ENCODE data around the gene ASS1.

ASS1 gene

DNA sequence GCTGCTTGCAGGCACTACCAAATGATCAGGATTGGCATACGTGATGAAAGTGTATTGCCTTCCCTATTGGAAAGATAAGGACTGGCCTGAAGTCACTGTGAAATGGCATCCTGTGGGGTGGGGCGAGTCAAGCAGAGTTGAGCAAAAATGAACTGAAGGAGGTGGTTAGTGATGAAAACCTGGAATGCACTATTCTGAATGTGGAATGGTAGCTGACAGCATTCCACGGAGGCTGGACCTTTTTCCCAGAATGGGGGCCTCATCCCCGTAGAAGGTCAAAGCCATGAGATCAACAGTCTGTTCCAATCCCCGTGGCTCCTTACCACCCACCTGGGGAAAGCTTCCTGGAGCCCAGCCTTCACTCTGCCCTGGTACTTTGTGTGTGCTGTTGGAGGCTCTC is 37.7 kb downstream of the ASS1 start:
- Histone ChIP-seq H3K9me3 (ENCODE audit: control insufficient read depth, low read length) (no peaks in the 10 kb centered on the region), H3K36me3 (ENCODE audit: control insufficient read depth, insufficient read depth, low read length) (no peaks in the 10 kb centered on the region), H3K4me1 (ENCODE audit: control insufficient read depth, insufficient read depth, low read length, poor library complexity, severe bottlenecking) (no peaks in the 10 kb centered on the region), H3K27ac (ENCODE audit: insufficient read depth, low read length, poor library complexity, severe bottlenecking) (no peak overlapping the region), H3K27me3 (replicated peaks; ENCODE audit: control insufficient read depth, insufficient read depth, low read length, poor library complexity, severe bottlenecking) (no peaks in the 10 kb centered on the region), H3K4me3 (ENCODE audit: insufficient read depth, low read depth, low read length, poor library complexity, severe bottlenecking) (no peak overlapping the region)
- DNase-seq, result no peak

GRCh38 chr9:130483371-130483971 is 38.7 kb downstream of the ASS1 start:
- Histone ChIP-seq H3K4me1 (ENCODE audit: control insufficient read depth, insufficient read depth, low read length, poor library complexity, severe bottlenecking) (no peaks in the 10 kb centered on the region), H3K27me3 (replicated peaks; ENCODE audit: control insufficient read depth, insufficient read depth, low read length, poor library complexity, severe bottlenecking) (no peaks in the 10 kb centered on the region), H3K36me3 (ENCODE audit: control insufficient read depth, insufficient read depth, low read length) (no peaks in the 10 kb centered on the region), H3K4me3 (ENCODE audit: insufficient read depth, low read depth, low read length, poor library complexity, severe bottlenecking) (no peak overlapping the region), H3K27ac (ENCODE audit: insufficient read depth, low read length, poor library complexity, severe bottlenecking) (no peak overlapping the region), H3K9me3 (ENCODE audit: control insufficient read depth, low read length) (no peaks in the 10 kb centered on the region)
- no peak for DNase-seq

GRCh38 chr9:130484362-130485072 is 39.8 kb downstream of the ASS1 start:
- Histone ChIP-seq H3K27me3 (replicated peaks; ENCODE audit: control insufficient read depth, insufficient read depth, low read length, poor library complexity, severe bottlenecking) (no peaks in the 10 kb centered on the region), H3K9me3 (ENCODE audit: control insufficient read depth, low read length) (no peaks in the 10 kb centered on the region)

DNA sequence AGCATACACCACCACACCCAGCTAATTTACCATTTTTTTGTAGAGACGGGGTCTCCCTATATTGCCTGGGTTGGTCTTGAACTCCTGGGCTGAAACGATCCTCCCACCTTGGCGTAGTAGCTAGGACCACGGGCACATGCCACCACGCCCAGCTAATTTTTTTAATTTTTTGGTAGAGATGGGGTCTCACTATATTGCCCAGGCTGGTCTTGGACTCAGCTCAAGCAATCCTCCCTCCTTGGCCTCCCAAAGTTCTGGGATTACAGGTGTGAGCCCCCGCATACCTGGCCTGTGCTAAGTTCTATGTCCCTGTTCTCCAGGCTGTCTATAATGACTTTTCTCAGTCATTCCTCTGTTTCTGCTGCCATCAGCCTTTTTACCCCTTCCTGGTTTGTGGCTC is 41.3 kb downstream of the ASS1 start:
- Histone ChIP-seq H3K27me3 (replicated peaks; ENCODE audit: control insufficient read depth, insufficient read depth, low read length, poor library complexity, severe bottlenecking) (no peaks in the 10 kb centered on the region), H3K4me1 (ENCODE audit: control insufficient read depth, insufficient read depth, low read length, poor library complexity, severe bottlenecking) (no peaks in the 10 kb centered on the region), H3K4me3 (ENCODE audit: insufficient read depth, low read depth, low read length, poor library complexity, severe bottlenecking) (no peak overlapping the region), H3K9me3 (ENCODE audit: control insufficient read depth, low read length) (no peaks in the 10 kb centered on the region), H3K36me3 (ENCODE audit: control insufficient read depth, insufficient read depth, low read length) (no peaks in the 10 kb centered on the region), H3K27ac (ENCODE audit: insufficient read depth, low read length, poor library complexity, severe bottlenecking) (no peak overlapping the region)
- DNase-seq, result no peak

More at GRCh38 chr9:130484362-130485072, 39.8 kb downstream of the ASS1 start:
- no peak for DNase-seq
- H3K4me3 ChIP-seq (ENCODE audit: insufficient read depth, low read depth, low read length, poor library complexity, severe bottlenecking), result no peak overlapping the region
- no peaks in the 10 kb centered on the region for H3K4me1 ChIP-seq (ENCODE audit: control insufficient read depth, insufficient read depth, low read length, poor library complexity, severe bottlenecking)
- H3K27ac ChIP-seq (ENCODE audit: insufficient read depth, low read length, poor library complexity, severe bottlenecking), result no peak overlapping the region
- no peaks in the 10 kb centered on the region for H3K36me3 ChIP-seq (ENCODE audit: control insufficient read depth, insufficient read depth, low read length)

- no peak overlapping the region for H3K4me3 ChIP-seq (ENCODE audit: insufficient read depth, low read depth, low read length, poor library complexity, severe bottlenecking)
- DNase-seq, result no peak
- H3K9me3 ChIP-seq (ENCODE audit: control insufficient read depth, low read length), result no peaks in the 10 kb centered on the region
- no peak overlapping the region for H3K27ac ChIP-seq (ENCODE audit: insufficient read depth, low read length, poor library complexity, severe bottlenecking)
- no peaks in the 10 kb centered on the region for H3K4me1 ChIP-seq (ENCODE audit: control insufficient read depth, insufficient read depth, low read length, poor library complexity, severe bottlenecking)
- H3K36me3 ChIP-seq (ENCODE audit: control insufficient read depth, insufficient read depth, low read length), result no peaks in the 10 kb centered on the region
- peaks cover 3% of the 10 kb centered on the region for H3K27me3 ChIP-seq (replicated peaks; ENCODE audit: control insufficient read depth, insufficient read depth, low read length, poor library complexity, severe bottlenecking)
Observed at GRCh38 chr9:130487500-130487899, 42.7 kb downstream of the ASS1 start.

GRCh38 chr9:130488621-130489330 is 44.0 kb downstream of the ASS1 start:
- peaks cover 6% of the 10 kb centered on the region for H3K27me3 ChIP-seq (replicated peaks; ENCODE audit: control insufficient read depth, insufficient read depth, low read length, poor library complexity, severe bottlenecking)
- no peak for DNase-seq
- no peak overlapping the region for H3K4me3 ChIP-seq (ENCODE audit: insufficient read depth, low read depth, low read length, poor library complexity, severe bottlenecking)

DNA sequence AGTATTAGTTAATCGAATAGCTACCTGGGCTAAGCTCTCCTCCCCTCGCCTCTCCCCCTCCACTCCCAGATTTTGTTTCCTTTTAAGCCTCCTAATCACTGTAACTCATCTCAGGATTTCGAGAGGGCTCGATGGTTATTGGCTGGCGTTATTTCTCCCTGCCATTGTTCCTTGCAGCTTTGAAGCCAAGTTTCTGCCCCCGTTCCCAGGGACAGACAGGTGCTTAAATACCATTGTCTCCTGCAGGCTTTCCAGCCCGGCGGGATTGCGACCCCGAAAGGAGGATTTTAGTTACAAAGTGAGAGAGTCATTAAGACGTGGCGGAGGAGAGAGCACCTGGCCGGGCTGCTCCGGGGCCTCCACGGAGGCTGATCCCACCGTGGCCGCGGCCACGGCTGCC is 46.2 kb downstream of the ASS1 start:
- H3K27ac ChIP-seq (ENCODE audit: insufficient read depth, low read length, poor library complexity, severe bottlenecking), result no peak overlapping the region
- DNase-seq, result no peak
- H3K36me3 ChIP-seq (ENCODE audit: control insufficient read depth, insufficient read depth, low read length), result no peaks in the 10 kb centered on the region
- H3K4me3 ChIP-seq (ENCODE audit: insufficient read depth, low read depth, low read length, poor library complexity, severe bottlenecking), result no peak overlapping the region
- no peaks in the 10 kb centered on the region for H3K4me1 ChIP-seq (ENCODE audit: control insufficient read depth, insufficient read depth, low read length, poor library complexity, severe bottlenecking)
- H3K9me3 ChIP-seq (ENCODE audit: control insufficient read depth, low read length), result no peaks in the 10 kb centered on the region
- H3K27me3 ChIP-seq (replicated peaks; ENCODE audit: control insufficient read depth, insufficient read depth, low read length, poor library complexity, severe bottlenecking), result peaks cover 8% of the 10 kb centered on the region

More at GRCh38 chr9:130488621-130489330, 44.0 kb downstream of the ASS1 start:
- Histone ChIP-seq H3K4me1 (ENCODE audit: control insufficient read depth, insufficient read depth, low read length, poor library complexity, severe bottlenecking) (no peaks in the 10 kb centered on the region), H3K9me3 (ENCODE audit: control insufficient read depth, low read length) (no peaks in the 10 kb centered on the region), H3K27ac (ENCODE audit: insufficient read depth, low read length, poor library complexity, severe bottlenecking) (no peak overlapping the region), H3K36me3 (ENCODE audit: control insufficient read depth, insufficient read depth, low read length) (no peaks in the 10 kb centered on the region)

DNA sequence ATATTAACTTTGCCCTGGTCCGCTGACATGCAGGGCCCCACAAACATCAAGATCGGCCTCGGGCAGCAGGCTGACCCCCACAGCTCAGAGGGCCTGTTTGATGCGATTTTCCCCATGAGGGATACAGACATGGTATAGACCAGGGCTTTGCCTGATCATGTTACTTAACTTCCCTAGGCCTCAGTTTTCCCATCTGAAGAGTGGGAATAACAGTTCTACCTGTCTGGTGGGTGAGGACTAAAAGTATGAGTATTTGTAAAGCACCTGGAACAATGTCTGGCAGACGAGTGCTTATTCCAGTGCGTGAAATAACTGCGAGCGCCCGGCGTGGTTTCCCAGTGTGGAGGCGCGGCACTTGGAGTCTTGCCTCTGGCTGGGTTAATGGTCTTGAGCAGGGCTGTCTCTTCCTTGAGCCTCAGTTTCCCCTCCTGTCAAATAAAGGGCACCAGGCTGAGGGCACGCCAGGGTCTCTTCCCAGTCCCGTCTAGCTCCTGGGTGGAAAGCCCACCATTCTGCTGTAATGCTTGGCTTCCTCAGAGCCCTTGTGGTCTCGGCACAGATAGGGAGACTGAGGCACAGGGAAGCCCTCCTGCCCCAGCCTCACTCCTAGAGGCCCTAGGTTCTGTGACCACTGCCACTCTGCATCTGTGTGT is 47.2 kb downstream of the ASS1 start:
- Histone ChIP-seq H3K27ac (ENCODE audit: insufficient read depth, low read length, poor library complexity, severe bottlenecking) (no peak overlapping the region), H3K4me3 (ENCODE audit: insufficient read depth, low read depth, low read length, poor library complexity, severe bottlenecking) (no peak overlapping the region), H3K9me3 (ENCODE audit: control insufficient read depth, low read length) (no peaks in the 10 kb centered on the region), H3K36me3 (ENCODE audit: control insufficient read depth, insufficient read depth, low read length) (no peaks in the 10 kb centered on the region), H3K4me1 (ENCODE audit: control insufficient read depth, insufficient read depth, low read length, poor library complexity, severe bottlenecking) (no peaks in the 10 kb centered on the region), H3K27me3 (replicated peaks; ENCODE audit: control insufficient read depth, insufficient read depth, low read length, poor library complexity, severe bottlenecking) (peaks cover 8% of the 10 kb centered on the region)
- no peak for DNase-seq

DNA sequence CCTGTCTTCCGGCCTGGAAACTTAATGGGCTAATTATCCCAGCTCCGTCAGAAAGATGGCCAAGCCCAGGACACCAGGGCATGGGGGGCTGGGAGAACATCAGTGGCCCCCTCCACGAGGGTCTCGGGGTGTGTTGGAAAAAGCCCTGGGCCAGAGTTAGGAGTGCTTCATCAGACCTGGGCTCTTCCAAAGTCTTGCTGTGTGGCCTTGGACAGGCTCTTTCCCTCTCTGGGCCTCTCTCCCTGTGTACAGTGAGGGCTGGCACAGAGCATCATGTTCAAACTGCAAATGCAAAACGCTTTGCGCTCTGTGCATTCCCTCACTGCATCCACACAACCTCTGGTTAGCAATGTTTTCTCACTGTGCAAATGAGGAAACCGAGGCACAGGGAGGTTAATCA is 48.3 kb downstream of the ASS1 start:
- Histone ChIP-seq H3K4me3 (ENCODE audit: insufficient read depth, low read depth, low read length, poor library complexity, severe bottlenecking) (no peak overlapping the region), H3K9me3 (ENCODE audit: control insufficient read depth, low read length) (no peaks in the 10 kb centered on the region), H3K27me3 (replicated peaks; ENCODE audit: control insufficient read depth, insufficient read depth, low read length, poor library complexity, severe bottlenecking) (peaks cover 8% of the 10 kb centered on the region), H3K36me3 (ENCODE audit: control insufficient read depth, insufficient read depth, low read length) (no peaks in the 10 kb centered on the region), H3K4me1 (ENCODE audit: control insufficient read depth, insufficient read depth, low read length, poor library complexity, severe bottlenecking) (no peaks in the 10 kb centered on the region), H3K27ac (ENCODE audit: insufficient read depth, low read length, poor library complexity, severe bottlenecking) (no peak overlapping the region)
- DNase-seq, result no peak

DNA sequence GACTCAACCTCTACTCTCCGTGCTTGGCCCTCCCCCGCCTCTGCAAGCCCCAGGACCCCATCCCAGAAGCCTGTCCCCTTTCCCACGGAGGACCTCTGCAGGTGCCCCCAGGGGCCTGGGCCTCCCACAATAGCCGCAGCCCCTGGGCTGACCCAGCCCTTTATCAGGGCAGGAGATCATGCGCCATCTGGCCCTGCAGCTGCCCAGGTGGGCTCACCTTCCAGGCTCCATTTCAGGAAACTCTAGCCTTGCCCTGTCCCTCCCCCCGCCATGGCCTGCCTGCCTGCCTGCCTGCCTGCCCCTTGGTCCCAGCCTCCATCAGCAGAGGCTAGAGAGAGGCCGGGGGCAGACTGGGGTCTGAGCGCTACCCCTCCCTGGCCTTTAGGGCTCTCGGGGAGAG is 48.7 kb downstream of the ASS1 start:
- no peak overlapping the region for H3K4me3 ChIP-seq (ENCODE audit: insufficient read depth, low read depth, low read length, poor library complexity, severe bottlenecking)
- H3K9me3 ChIP-seq (ENCODE audit: control insufficient read depth, low read length), result no peaks in the 10 kb centered on the region
- H3K4me1 ChIP-seq (ENCODE audit: control insufficient read depth, insufficient read depth, low read length, poor library complexity, severe bottlenecking), result no peaks in the 10 kb centered on the region
- H3K27ac ChIP-seq (ENCODE audit: insufficient read depth, low read length, poor library complexity, severe bottlenecking), result no peak overlapping the region
- peaks cover 8% of the 10 kb centered on the region for H3K27me3 ChIP-seq (replicated peaks; ENCODE audit: control insufficient read depth, insufficient read depth, low read length, poor library complexity, severe bottlenecking)
- DNase-seq, result no peak
- no peaks in the 10 kb centered on the region for H3K36me3 ChIP-seq (ENCODE audit: control insufficient read depth, insufficient read depth, low read length)
